HepG2 (cell line): ENCODE measurements around the gene EIF1. TPM values are rescaled to one million over a fixed set of nuclear protein-coding genes. Genes with fewer than 3 reads are reported as not detected.

Experiments used
- PPARG ChIP-seq: conservative IDR thresholded peaks from 2 replicates; pipeline ENCODE4 v1.6.1; 2016; ENCODE audit warnings: missing biosample characterization, missing genetic modification reagents
- SOX5 ChIP-seq: IDR thresholded peaks from 2 replicates; pipeline ENCODE4 v1.6.1; 2016; ENCODE audit warnings: borderline replicate concordance
- TRIM24 ChIP-seq: sonication (generic); formaldehyde crosslinking; IDR thresholded peaks from 2 replicates; pipeline ENCODE4 v1.8.0; 2022; ENCODE audit warnings: mild to moderate bottlenecking, missing genetic modification reagents
- ZFP37 ChIP-seq: sonication (generic); formaldehyde crosslinking; IDR thresholded peaks from 2 replicates; pipeline ENCODE4 v1.4.0; 2020; ENCODE audit warnings: missing genetic modification reagents, borderline replicate concordance
- ZNF24 ChIP-seq: fragments of 450-650 bp; IDR thresholded peaks from 2 replicates; pipeline ENCODE4 v1.6.1; 2017; ENCODE audit warnings: antibody characterized with exemption, mild to moderate bottlenecking
- ZNF546 ChIP-seq: sonication (generic); formaldehyde crosslinking; conservative IDR thresholded peaks from 2 replicates; pipeline ENCODE4 v1.8.1; 2023; ENCODE audit warnings: mild to moderate bottlenecking, missing genetic modification reagents
- polyA plus RNA-seq, 8 experiments: library from polyadenylated mRNA; depleted of rRNA in 3 of 8; stranded (reverse) in 7 of 8; unstranded in 1 of 8; fragments of >200 nt; fragmentation: Illumina TruSeq in 4 of 8; extraction: Trizol in 4 of 8; gene quantifications; 2 replicates each; pipeline versions ENCODE4 v1.2.1 to v1.2.3, GENCODE V29; 2011 to 2016; ENCODE audit warnings: low read depth in 4 of 8, missing spikeins in 1 of 8, mixed read lengths in 1 of 8; ENCODE audit not compliant: insufficient read depth in 1 of 8
- total RNA-seq, 5 experiments: library from RNA; depleted of rRNA; stranded (reverse); fragments of >200 nt; fragmentation: Illumina TruSeq; extraction: Trizol; gene quantifications; 2 replicates each; pipeline ENCODE4 v1.2.3, GENCODE V29; 2016; ENCODE audit warnings: low read depth in 1 of 5
- TF ChIP-seq, protein P1 (sequence below): sonication (generic); formaldehyde crosslinking; IDR thresholded peaks from 2 replicates; pipeline ENCODE4 v1.9.0; 2021; ENCODE audit warnings: mild to moderate bottlenecking, missing genetic modification reagents
- TF ChIP-seq, protein P2 (sequence below): sonication (generic); formaldehyde crosslinking; IDR thresholded peaks from 2 replicates; pipeline ENCODE4 v1.5.0; 2020; ENCODE audit warnings: mild to moderate bottlenecking, missing genetic modification reagents, borderline replicate concordance
- TF ChIP-seq, protein P3 (sequence below): sonication (generic); formaldehyde crosslinking; IDR thresholded peaks from 2 replicates; pipeline ENCODE4 v1.4.0; 2020; ENCODE audit warnings: missing genetic modification reagents
- TF ChIP-seq, protein P4 (sequence below): conservative IDR thresholded peaks from 2 replicates; pipeline ENCODE4 v1.6.1; 2018; ENCODE audit warnings: missing genetic modification reagents

EIF1 gene
- total and polyA plus RNA-seq, 2 of the 13 experiments (the other 11 are each of a cell fraction or from before 2014, with no cell fraction given): 147 to 517 TPM

DNA sequence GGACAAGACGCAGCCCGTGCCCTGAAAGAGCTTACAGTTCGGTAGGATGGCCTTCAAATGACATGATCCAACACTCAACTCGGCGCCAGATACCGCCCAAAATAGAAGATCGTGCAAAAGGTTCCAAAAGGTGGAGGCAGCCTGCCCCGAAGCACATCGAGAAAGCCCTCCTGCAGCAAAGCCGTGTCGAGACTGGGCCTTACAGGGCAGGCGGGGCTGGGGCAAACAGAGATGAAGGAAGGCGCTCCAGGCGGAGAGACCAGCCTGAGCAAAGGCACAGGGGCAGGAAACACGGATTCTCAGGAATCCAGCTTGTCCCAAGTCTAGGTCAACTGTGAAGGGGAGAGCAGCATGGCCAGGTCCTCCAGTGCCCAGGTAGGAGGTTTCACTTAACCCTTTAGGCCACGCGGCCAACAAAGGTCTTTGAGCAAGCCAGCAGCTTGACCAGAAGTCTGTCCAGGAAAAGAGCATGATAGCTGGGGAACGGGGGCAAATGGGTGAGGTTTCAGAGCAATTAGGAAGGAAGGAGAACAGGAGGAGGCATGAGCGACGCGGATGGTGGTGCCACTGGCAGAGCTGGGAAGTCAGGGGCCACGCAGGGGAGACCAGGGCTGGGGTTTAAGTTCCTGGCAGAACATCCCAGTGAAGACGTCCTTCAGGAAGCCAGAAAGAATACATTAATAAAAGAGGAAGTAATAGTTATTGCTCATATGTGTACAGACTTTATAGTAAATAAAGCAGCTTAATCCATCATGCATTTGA is 21.2 kb upstream of the EIF1 start (continued):
- TF ChIP-seq, protein P1, sequence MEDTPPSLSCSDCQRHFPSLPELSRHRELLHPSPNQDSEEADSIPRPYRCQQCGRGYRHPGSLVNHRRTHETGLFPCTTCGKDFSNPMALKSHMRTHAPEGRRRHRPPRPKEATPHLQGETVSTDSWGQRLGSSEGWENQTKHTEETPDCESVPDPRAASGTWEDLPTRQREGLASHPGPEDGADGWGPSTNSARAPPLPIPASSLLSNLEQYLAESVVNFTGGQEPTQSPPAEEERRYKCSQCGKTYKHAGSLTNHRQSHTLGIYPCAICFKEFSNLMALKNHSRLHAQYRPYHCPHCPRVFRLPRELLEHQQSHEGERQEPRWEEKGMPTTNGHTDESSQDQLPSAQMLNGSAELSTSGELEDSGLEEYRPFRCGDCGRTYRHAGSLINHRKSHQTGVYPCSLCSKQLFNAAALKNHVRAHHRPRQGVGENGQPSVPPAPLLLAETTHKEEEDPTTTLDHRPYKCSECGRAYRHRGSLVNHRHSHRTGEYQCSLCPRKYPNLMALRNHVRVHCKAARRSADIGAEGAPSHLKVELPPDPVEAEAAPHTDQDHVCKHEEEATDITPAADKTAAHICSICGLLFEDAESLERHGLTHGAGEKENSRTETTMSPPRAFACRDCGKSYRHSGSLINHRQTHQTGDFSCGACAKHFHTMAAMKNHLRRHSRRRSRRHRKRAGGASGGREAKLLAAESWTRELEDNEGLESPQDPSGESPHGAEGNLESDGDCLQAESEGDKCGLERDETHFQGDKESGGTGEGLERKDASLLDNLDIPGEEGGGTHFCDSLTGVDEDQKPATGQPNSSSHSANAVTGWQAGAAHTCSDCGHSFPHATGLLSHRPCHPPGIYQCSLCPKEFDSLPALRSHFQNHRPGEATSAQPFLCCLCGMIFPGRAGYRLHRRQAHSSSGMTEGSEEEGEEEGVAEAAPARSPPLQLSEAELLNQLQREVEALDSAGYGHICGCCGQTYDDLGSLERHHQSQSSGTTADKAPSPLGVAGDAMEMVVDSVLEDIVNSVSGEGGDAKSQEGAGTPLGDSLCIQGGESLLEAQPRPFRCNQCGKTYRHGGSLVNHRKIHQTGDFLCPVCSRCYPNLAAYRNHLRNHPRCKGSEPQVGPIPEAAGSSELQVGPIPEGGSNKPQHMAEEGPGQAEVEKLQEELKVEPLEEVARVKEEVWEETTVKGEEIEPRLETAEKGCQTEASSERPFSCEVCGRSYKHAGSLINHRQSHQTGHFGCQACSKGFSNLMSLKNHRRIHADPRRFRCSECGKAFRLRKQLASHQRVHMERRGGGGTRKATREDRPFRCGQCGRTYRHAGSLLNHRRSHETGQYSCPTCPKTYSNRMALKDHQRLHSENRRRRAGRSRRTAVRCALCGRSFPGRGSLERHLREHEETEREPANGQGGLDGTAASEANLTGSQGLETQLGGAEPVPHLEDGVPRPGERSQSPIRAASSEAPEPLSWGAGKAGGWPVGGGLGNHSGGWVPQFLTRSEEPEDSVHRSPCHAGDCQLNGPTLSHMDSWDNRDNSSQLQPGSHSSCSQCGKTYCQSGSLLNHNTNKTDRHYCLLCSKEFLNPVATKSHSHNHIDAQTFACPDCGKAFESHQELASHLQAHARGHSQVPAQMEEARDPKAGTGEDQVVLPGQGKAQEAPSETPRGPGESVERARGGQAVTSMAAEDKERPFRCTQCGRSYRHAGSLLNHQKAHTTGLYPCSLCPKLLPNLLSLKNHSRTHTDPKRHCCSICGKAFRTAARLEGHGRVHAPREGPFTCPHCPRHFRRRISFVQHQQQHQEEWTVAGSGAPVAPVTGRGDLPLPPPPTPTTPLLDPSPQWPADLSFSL (CRISPR knock-in tag): no peak
- TF ChIP-seq, protein P2, sequence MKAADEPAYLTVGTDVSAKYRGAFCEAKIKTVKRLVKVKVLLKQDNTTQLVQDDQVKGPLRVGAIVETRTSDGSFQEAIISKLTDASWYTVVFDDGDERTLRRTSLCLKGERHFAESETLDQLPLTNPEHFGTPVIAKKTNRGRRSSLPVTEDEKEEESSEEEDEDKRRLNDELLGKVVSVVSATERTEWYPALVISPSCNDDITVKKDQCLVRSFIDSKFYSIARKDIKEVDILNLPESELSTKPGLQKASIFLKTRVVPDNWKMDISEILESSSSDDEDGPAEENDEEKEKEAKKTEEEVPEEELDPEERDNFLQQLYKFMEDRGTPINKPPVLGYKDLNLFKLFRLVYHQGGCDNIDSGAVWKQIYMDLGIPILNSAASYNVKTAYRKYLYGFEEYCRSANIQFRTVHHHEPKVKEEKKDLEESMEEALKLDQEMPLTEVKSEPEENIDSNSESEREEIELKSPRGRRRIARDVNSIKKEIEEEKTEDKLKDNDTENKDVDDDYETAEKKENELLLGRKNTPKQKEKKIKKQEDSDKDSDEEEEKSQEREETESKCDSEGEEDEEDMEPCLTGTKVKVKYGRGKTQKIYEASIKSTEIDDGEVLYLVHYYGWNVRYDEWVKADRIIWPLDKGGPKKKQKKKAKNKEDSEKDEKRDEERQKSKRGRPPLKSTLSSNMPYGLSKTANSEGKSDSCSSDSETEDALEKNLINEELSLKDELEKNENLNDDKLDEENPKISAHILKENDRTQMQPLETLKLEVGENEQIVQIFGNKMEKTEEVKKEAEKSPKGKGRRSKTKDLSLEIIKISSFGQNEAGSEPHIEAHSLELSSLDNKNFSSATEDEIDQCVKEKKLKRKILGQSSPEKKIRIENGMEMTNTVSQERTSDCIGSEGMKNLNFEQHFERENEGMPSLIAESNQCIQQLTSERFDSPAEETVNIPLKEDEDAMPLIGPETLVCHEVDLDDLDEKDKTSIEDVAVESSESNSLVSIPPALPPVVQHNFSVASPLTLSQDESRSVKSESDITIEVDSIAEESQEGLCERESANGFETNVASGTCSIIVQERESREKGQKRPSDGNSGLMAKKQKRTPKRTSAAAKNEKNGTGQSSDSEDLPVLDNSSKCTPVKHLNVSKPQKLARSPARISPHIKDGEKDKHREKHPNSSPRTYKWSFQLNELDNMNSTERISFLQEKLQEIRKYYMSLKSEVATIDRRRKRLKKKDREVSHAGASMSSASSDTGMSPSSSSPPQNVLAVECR (CRISPR knock-in tag): no peak; the same call in 1 of the 2 replicates
- no peak for TF ChIP-seq ZNF24
- TF ChIP-seq, protein P3, sequence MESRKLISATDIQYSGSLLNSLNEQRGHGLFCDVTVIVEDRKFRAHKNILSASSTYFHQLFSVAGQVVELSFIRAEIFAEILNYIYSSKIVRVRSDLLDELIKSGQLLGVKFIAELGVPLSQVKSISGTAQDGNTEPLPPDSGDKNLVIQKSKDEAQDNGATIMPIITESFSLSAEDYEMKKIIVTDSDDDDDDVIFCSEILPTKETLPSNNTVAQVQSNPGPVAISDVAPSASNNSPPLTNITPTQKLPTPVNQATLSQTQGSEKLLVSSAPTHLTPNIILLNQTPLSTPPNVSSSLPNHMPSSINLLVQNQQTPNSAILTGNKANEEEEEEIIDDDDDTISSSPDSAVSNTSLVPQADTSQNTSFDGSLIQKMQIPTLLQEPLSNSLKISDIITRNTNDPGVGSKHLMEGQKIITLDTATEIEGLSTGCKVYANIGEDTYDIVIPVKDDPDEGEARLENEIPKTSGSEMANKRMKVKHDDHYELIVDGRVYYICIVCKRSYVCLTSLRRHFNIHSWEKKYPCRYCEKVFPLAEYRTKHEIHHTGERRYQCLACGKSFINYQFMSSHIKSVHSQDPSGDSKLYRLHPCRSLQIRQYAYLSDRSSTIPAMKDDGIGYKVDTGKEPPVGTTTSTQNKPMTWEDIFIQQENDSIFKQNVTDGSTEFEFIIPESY (CRISPR knock-in tag): no peak
- TF ChIP-seq, protein P4, sequence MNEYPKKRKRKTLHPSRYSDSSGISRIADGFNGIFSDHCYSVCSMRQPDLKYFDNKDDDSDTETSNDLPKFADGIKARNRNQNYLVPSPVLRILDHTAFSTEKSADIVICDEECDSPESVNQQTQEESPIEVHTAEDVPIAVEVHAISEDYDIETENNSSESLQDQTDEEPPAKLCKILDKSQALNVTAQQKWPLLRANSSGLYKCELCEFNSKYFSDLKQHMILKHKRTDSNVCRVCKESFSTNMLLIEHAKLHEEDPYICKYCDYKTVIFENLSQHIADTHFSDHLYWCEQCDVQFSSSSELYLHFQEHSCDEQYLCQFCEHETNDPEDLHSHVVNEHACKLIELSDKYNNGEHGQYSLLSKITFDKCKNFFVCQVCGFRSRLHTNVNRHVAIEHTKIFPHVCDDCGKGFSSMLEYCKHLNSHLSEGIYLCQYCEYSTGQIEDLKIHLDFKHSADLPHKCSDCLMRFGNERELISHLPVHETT (CRISPR knock-in tag): no peak
- TF ChIP-seq PPARG (CRISPR knock-in tag): no peak
- no peak for TF ChIP-seq ZFP37 (CRISPR knock-in tag)
- no peak for TF ChIP-seq TRIM24 (CRISPR knock-in tag)
- no peak for TF ChIP-seq SOX5 (CRISPR knock-in tag)
- TF ChIP-seq ZNF546 (CRISPR knock-in tag): no peak
